ENCODE results near the gene NDUFV1.

- TF ChIP-seq GATA2 (IDR thresholded peaks at IDR 0.05; ENCODE audit: low read depth, low read length) (no peak), GATA3 (IDR thresholded peaks at IDR 0.05; ENCODE audit: low read depth, low read length) (no peak)
Measured at GRCh38 chr11:67594480-67594879, 12.3 kb upstream of the NDUFV1 start.

All from SH-SY5Y (cell line).